ENCODE data around the gene PPP1R17.

DNA sequence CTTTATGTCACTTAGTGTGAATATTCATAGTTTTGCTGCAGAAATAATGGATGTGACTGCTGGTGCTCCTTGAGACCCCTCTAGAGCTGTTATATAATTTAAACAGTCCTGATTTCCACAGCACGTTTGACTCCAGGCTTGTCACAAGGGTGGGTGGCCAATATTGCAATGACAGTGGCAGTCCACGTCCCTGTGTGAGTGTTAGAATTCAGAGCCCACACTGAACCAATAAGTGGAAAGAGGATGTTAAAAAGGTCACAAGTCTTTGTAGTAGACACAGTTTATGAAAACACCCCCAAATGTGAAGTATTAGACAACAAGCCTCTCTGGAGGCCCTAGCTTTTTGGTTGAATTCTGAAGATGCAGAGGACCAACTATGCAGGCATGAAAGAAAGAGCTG is 2.0 kb downstream of the PPP1R17 start:
- TF ChIP-seq POLR2AphosphoS5 (IDR thresholded peaks at IDR 0.05; ENCODE audit: low read depth, low read length) (no peak), CTCF (CRISPR knock-in tag; IDR thresholded peaks at IDR 0.05) (no peak), ZNF788 (CRISPR knock-in tag; IDR thresholded peaks at IDR 0.05; ENCODE audit: borderline replicate concordance) (no peak), EZH2 (conservative IDR thresholded peaks at IDR 0.05; ENCODE audit: low read depth, low read length) (no peak)
- TF ChIP-seq, protein P1, sequence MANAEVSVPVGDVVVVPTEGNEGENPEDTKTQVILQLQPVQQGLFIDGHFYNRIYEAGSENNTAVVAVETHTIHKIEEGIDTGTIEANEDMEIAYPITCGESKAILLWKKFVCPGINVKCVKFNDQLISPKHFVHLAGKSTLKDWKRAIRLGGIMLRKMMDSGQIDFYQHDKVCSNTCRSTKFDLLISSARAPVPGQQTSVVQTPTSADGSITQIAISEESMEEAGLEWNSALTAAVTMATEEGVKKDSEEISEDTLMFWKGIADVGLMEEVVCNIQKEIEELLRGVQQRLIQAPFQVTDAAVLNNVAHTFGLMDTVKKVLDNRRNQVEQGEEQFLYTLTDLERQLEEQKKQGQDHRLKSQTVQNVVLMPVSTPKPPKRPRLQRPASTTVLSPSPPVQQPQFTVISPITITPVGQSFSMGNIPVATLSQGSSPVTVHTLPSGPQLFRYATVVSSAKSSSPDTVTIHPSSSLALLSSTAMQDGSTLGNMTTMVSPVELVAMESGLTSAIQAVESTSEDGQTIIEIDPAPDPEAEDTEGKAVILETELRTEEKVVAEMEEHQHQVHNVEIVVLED (CRISPR knock-in tag; IDR thresholded peaks at IDR 0.05; ENCODE audit: borderline replicate concordance) = no peak
